SIG-M5 treated with dmso at 0.1 percent for 504 hours (cell line): ENCODE measurements around the gene PPFIA3.
"Not testable (repeated sequence)": the region's sequence is repeated elsewhere in the genome, so short reads cannot be mapped to it uniquely, and the experiment has no call there.

Experiments used
- DNase-seq: peaks from one replicate; lab custom pipeline; 2025; ENCODE audit not compliant: unreplicated experiment; lab: John Stamatoyannopoulos, UW

PPFIA3 gene

GRCh38 chr19:49102303-49102702 lies 17.0 kb upstream of the PPFIA3 start:
- DNase-seq = no peak

- DNase-seq = no peak
Measured at GRCh38 chr19:49103331-49104085, 15.8 kb upstream of the PPFIA3 start.

GRCh38 chr19:49104229-49104864 lies 15.0 kb upstream of the PPFIA3 start:
- DNase-seq = no peak

- DNase-seq = peak; percentile 31
Measured at GRCh38 chr19:49106648-49107135, 12.7 kb upstream of the PPFIA3 start.

GRCh38 chr19:49107625-49108459 lies 11.5 kb upstream of the PPFIA3 start:
- no peak for DNase-seq

GRCh38 chr19:49109051-49109450 lies 10.3 kb upstream of the PPFIA3 start:
- DNase-seq = no peak

GRCh38 chr19:49109569-49110233 lies 9.6 kb upstream of the PPFIA3 start:
- DNase-seq = no peak

GRCh38 chr19:49110567-49110966 lies 8.8 kb upstream of the PPFIA3 start:
- DNase-seq = no peak

- DNase-seq = no peak
Measured at GRCh38 chr19:49111218-49111998, 7.9 kb upstream of the PPFIA3 start.

- DNase-seq = peak; percentile 64
Measured at GRCh38 chr19:49113762-49114629, 5.3 kb upstream of the PPFIA3 start, which contains the start of gene LIN7B. Gene LIN7B, plus strand, starts transcription at chr19:49114370. Its CDS starts 35 bp downstream, at chr19:49114405.

GRCh38 chr19:49114630-49115363 lies 4.5 kb upstream of the PPFIA3 start:
- DNase-seq = no peak

- peak; percentile 70 for DNase-seq
Measured at GRCh38 chr19:49116544-49116943, 2.8 kb upstream of the PPFIA3 start.

GRCh38 chr19:49117677-49118564 lies 1.4 kb upstream of the PPFIA3 start:
- DNase-seq = no peak

- peak; percentile 92 for DNase-seq
Measured at GRCh38 chr19:49118565-49119410, 556 bp upstream of the PPFIA3 start, which contains the start of gene C19orf73. Gene C19orf73, minus strand, starts transcription at chr19:49119143. Its CDS starts 121 bp downstream, at chr19:49119022.

GRCh38 chr19:49120325-49120683 lies 960 bp downstream of the PPFIA3 start:
- DNase-seq = no peak

- no peak for DNase-seq
Measured at GRCh38 chr19:49120868-49121267, 1.5 kb downstream of the PPFIA3 start.

- DNase-seq = not testable (repeated sequence)
Measured at GRCh38 chr19:49121841-49122240, 2.5 kb downstream of the PPFIA3 start.
